ENCODE measurements around the gene FAM50B.

The FAM50B gene

GRCh38 chr6:3868544-3868943 lies 19.4 kb downstream of the FAM50B start:
- no peak for TF ChIP-seq GATA3 (IDR thresholded peaks at IDR 0.05; ENCODE audit: low read depth, low read length)
- TF ChIP-seq GATA2 (IDR thresholded peaks at IDR 0.05; ENCODE audit: low read depth, low read length) = no peak

DNA sequence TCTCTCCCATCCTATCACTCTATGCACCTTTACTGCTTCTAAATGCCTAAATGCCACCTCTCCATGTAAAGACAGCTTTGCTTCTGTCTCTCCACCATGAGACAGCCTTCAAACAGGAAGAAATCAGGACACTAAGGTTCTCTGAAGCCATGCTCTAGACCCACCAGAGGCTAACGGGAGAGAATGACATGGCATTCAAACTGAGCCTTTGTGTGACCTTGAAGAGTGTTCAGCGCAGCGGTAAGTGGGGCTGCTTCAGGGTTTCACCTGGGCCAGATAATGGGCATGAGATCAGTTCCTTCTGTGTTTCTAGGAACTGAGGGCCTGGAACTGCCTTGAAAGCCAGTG lies 20.1 kb downstream of the FAM50B start:
- TF ChIP-seq GATA2 (IDR thresholded peaks at IDR 0.05; ENCODE audit: low read depth, low read length) (no peak), GATA3 (IDR thresholded peaks at IDR 0.05; ENCODE audit: low read depth, low read length) (no peak)

GRCh38 chr6:3869632-3870527 lies 20.7 kb downstream of the FAM50B start:
- TF ChIP-seq GATA2 (IDR thresholded peaks at IDR 0.05; ENCODE audit: low read depth, low read length) = no peak

- TF ChIP-seq GATA2 (IDR thresholded peaks at IDR 0.05; ENCODE audit: low read depth, low read length) (no peak), GATA3 (IDR thresholded peaks at IDR 0.05; ENCODE audit: low read depth, low read length) (no peak)
Observed at GRCh38 chr6:3870528-3870925, 21.4 kb downstream of the FAM50B start.

- TF ChIP-seq GATA2 (IDR thresholded peaks at IDR 0.05; ENCODE audit: low read depth, low read length) = no peak
- no peak for TF ChIP-seq GATA3 (IDR thresholded peaks at IDR 0.05; ENCODE audit: low read depth, low read length)
Observed at GRCh38 chr6:3871515-3871914, 22.3 kb downstream of the FAM50B start.

DNA sequence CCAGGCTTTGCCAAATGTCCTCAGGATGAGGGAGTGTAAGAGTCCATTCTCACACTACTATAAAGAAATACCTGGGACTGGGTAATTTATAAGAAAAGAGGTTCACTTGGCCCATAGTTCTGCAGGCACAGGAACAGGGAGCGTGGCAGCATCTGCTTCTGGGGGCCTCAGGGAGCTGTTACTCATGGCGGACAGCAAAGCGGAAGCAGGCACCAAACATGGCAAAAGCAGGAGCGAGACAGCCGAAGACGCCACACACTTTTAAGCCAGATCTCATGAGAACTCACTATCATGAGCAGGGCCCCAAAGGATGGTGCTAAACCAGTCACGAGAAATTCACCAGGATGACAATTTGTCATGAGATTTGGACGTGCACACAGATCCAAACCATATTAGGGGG lies 22.8 kb downstream of the FAM50B start:
- TF ChIP-seq GATA3 (IDR thresholded peaks at IDR 0.05; ENCODE audit: low read depth, low read length) = no peak
- no peak for TF ChIP-seq GATA2 (IDR thresholded peaks at IDR 0.05; ENCODE audit: low read depth, low read length)

GRCh38 chr6:3872370-3872854 lies 23.2 kb downstream of the FAM50B start:
- no peak for TF ChIP-seq GATA2 (IDR thresholded peaks at IDR 0.05; ENCODE audit: low read depth, low read length)
- TF ChIP-seq GATA3 (IDR thresholded peaks at IDR 0.05; ENCODE audit: low read depth, low read length) = no peak

- TF ChIP-seq GATA2 (IDR thresholded peaks at IDR 0.05; ENCODE audit: low read depth, low read length) = no peak
- TF ChIP-seq GATA3 (IDR thresholded peaks at IDR 0.05; ENCODE audit: low read depth, low read length) = no peak
Observed at GRCh38 chr6:3873051-3873450, 23.9 kb downstream of the FAM50B start.

DNA sequence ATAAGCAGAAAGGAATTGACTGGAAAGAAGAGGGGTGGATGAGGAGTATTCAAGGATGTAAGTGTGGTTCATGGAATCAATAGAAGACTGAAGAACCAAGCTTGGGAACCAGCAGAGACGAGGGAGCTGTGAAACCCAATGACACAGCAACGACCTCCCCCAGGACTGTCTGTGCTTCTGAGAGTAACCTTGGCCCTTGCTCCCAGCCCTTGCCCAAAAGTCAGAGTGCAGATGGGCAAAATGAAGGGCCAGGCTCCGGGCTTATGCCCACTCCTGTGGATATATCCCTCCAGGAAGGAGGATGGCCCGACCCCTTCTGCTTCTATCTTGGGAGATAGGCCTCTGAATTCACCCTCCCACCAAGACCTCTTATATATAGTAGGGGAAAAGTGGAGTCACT lies 24.9 kb downstream of the FAM50B start:
- TF ChIP-seq GATA3 (IDR thresholded peaks at IDR 0.05; ENCODE audit: low read depth, low read length) = no peak
- TF ChIP-seq GATA2 (IDR thresholded peaks at IDR 0.05; ENCODE audit: low read depth, low read length) = no peak

DNA sequence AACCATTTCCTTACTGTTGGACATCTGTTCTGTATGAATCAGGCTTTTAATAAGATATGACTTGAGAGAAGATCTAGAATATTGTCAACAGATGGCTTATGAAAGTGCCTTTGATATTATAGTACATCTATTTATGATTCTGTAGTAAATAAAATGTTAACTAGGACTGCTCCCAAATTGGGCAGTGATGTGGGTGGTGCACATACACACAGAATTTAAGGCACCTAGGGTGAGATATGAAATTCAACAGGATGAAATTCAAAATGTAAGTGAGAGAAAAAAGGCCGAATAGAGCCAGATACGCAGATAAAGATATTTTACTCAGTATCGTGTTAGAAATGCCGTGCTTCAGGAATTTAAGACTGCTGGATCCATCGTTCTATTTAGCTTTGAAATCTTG lies 26.3 kb downstream of the FAM50B start:
- no peak for TF ChIP-seq GATA2 (IDR thresholded peaks at IDR 0.05; ENCODE audit: low read depth, low read length)
- TF ChIP-seq GATA3 (IDR thresholded peaks at IDR 0.05; ENCODE audit: low read depth, low read length) = no peak

- TF ChIP-seq GATA2 (IDR thresholded peaks at IDR 0.05; ENCODE audit: low read depth, low read length) (no peak), GATA3 (IDR thresholded peaks at IDR 0.05; ENCODE audit: low read depth, low read length) (no peak)
Observed at GRCh38 chr6:3876101-3876500, 26.9 kb downstream of the FAM50B start.

- TF ChIP-seq GATA3 (IDR thresholded peaks at IDR 0.05; ENCODE audit: low read depth, low read length) (no peak), GATA2 (IDR thresholded peaks at IDR 0.05; ENCODE audit: low read depth, low read length) (no peak)
Observed at GRCh38 chr6:3876866-3877265, 27.7 kb downstream of the FAM50B start.

- TF ChIP-seq GATA3 (IDR thresholded peaks at IDR 0.05; ENCODE audit: low read depth, low read length) (no peak), GATA2 (IDR thresholded peaks at IDR 0.05; ENCODE audit: low read depth, low read length) (no peak)
Observed at GRCh38 chr6:3878048-3878666, 29.0 kb downstream of the FAM50B start.

DNA sequence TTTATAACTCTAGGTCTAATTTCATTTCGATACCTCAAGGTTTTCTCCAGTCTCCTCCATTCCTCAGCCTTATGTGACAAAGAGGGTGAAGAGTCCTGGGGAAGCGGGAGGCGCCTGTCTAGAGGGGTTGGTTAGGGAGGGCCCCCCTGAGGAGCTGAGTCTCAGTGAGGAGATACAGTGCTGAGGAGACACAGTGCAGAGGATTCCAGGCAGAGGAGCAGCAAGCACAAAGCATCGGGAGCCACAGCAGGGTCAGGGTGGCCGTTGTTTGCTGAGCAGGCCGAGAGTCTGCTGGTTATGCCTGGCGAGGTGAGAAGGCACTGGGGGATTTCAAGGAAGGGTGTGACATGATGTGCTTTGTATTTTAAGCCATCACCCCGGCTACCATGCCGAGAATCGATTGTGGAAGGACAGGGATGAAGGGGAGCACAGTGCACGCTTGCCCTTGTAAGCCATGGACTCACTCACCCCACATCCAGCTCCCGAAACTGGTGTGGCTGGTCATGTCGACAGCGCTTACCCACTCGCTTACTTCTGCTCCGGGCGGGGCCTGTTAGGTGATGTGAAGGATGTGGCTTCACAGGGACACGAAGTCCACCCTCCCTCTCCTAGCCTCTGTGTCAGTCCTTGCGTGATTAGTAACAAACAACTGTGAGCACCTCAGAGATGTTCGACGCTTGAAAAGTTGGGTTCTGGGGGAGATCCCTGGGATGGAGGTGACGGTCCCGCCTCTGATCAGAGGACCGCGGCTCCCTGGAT lies 30.2 kb downstream of the FAM50B start:
- no peak for TF ChIP-seq GATA2 (IDR thresholded peaks at IDR 0.05; ENCODE audit: low read depth, low read length)
- TF ChIP-seq GATA3 (IDR thresholded peaks at IDR 0.05; ENCODE audit: low read depth, low read length) = no peak

All from SH-SY5Y (cell line).